Measurements from ENCODE around the gene FNDC11. TPM values are rescaled to one million over a fixed set of nuclear protein-coding genes. Genes with fewer than 3 reads are reported as not detected.
A peak's percentile ranks its signal among the peaks of the same experiment; 100 is the strongest.

The FNDC11 gene
- total and polyA plus RNA-seq, 2 of the 13 experiments (the other 11 are each of a cell fraction or from before 2014, with no cell fraction given), result 0.07 TPM; not detected in 1

DNA sequence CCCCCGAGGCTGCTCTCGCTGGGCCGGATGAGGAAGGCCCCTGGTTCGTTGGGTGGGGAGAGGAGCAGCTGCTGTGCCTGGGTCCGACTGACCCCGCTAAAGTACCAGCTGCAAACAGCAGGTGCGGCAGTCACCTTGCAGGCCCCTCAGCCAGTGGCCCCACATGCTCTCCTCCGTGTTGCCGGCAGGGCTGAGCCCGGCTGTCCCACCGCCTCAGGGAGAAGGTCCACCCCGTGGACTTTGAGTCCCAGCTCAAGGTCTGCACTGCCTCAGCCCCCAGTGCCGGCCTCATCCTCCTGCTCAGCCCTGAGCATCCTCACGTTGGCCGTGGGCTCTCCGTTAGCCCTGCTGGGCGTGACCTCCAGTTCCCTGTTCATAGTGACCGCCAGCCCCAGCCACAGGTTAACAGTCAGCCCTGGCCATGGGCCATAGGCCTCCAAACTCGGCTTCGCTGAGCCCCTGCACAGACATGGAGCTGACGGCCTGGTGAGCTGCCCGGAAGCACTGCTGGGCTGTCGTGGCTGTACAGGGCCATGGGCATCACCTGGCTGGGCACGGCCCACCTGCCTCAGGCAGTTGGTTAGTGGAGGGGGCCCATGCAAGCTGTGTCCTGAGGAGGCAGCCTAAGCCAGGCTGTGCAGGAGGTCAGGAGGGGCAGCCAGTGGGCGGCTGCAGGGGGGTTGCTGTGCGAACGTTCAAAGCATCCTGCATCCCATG lies 9.6 kb upstream of the FNDC11 start (continued):
- TF ChIP-seq, protein P1, sequence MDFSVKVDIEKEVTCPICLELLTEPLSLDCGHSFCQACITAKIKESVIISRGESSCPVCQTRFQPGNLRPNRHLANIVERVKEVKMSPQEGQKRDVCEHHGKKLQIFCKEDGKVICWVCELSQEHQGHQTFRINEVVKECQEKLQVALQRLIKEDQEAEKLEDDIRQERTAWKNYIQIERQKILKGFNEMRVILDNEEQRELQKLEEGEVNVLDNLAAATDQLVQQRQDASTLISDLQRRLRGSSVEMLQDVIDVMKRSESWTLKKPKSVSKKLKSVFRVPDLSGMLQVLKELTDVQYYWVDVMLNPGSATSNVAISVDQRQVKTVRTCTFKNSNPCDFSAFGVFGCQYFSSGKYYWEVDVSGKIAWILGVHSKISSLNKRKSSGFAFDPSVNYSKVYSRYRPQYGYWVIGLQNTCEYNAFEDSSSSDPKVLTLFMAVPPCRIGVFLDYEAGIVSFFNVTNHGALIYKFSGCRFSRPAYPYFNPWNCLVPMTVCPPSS (IDR thresholded peaks at IDR 0.05), result no peak
- TF ChIP-seq ZNF333 (CRISPR knock-in tag; IDR thresholded peaks at IDR 0.05; ENCODE audit: borderline replicate concordance), result peak; percentile 27; the same call in 1 of the 2 replicates
- no peak; the same call in 1 of the 2 replicates for TF ChIP-seq NFKB2 (CRISPR knock-in tag; IDR thresholded peaks at IDR 0.05; ENCODE audit: borderline replicate concordance)
- TF ChIP-seq, protein P2, sequence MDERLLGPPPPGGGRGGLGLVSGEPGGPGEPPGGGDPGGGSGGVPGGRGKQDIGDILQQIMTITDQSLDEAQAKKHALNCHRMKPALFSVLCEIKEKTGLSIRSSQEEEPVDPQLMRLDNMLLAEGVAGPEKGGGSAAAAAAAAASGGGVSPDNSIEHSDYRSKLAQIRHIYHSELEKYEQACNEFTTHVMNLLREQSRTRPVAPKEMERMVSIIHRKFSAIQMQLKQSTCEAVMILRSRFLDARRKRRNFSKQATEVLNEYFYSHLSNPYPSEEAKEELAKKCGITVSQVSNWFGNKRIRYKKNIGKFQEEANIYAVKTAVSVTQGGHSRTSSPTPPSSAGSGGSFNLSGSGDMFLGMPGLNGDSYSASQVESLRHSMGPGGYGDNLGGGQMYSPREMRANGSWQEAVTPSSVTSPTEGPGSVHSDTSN (CRISPR knock-in tag; IDR thresholded peaks at IDR 0.05), result no peak
- TF ChIP-seq ZFP82 (CRISPR knock-in tag; IDR thresholded peaks at IDR 0.05; ENCODE audit: borderline replicate concordance), result no peak
- peak; percentile 51; the same call in 1 of the 2 replicates for TF ChIP-seq KDM6A (CRISPR knock-in tag; IDR thresholded peaks at IDR 0.05; ENCODE audit: low read depth)
- 0 out of 2 replicates have a peak, but pooled peaks have one; percentile 43 for TF ChIP-seq SPEN (CRISPR knock-in tag; IDR thresholded peaks at IDR 0.05; ENCODE audit: low read depth)
- TF ChIP-seq, protein P3, sequence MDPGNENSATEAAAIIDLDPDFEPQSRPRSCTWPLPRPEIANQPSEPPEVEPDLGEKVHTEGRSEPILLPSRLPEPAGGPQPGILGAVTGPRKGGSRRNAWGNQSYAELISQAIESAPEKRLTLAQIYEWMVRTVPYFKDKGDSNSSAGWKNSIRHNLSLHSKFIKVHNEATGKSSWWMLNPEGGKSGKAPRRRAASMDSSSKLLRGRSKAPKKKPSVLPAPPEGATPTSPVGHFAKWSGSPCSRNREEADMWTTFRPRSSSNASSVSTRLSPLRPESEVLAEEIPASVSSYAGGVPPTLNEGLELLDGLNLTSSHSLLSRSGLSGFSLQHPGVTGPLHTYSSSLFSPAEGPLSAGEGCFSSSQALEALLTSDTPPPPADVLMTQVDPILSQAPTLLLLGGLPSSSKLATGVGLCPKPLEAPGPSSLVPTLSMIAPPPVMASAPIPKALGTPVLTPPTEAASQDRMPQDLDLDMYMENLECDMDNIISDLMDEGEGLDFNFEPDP (CRISPR knock-in tag; conservative IDR thresholded peaks at IDR 0.05), result no peak
- TF ChIP-seq, protein P4, sequence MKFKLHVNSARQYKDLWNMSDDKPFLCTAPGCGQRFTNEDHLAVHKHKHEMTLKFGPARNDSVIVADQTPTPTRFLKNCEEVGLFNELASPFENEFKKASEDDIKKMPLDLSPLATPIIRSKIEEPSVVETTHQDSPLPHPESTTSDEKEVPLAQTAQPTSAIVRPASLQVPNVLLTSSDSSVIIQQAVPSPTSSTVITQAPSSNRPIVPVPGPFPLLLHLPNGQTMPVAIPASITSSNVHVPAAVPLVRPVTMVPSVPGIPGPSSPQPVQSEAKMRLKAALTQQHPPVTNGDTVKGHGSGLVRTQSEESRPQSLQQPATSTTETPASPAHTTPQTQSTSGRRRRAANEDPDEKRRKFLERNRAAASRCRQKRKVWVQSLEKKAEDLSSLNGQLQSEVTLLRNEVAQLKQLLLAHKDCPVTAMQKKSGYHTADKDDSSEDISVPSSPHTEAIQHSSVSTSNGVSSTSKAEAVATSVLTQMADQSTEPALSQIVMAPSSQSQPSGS (CRISPR knock-in tag; IDR thresholded peaks at IDR 0.05), result no peak
- no peak for TF ChIP-seq PAWR (CRISPR knock-in tag; IDR thresholded peaks at IDR 0.05; ENCODE audit: borderline replicate concordance)
- TF ChIP-seq EHMT2 (IDR thresholded peaks at IDR 0.05; ENCODE audit: borderline replicate concordance, low read depth, low read length), result no peak
- TF ChIP-seq ARNT2 (CRISPR knock-in tag; IDR thresholded peaks at IDR 0.05; ENCODE audit: low read depth), result no peak
- TF ChIP-seq, protein P5, sequence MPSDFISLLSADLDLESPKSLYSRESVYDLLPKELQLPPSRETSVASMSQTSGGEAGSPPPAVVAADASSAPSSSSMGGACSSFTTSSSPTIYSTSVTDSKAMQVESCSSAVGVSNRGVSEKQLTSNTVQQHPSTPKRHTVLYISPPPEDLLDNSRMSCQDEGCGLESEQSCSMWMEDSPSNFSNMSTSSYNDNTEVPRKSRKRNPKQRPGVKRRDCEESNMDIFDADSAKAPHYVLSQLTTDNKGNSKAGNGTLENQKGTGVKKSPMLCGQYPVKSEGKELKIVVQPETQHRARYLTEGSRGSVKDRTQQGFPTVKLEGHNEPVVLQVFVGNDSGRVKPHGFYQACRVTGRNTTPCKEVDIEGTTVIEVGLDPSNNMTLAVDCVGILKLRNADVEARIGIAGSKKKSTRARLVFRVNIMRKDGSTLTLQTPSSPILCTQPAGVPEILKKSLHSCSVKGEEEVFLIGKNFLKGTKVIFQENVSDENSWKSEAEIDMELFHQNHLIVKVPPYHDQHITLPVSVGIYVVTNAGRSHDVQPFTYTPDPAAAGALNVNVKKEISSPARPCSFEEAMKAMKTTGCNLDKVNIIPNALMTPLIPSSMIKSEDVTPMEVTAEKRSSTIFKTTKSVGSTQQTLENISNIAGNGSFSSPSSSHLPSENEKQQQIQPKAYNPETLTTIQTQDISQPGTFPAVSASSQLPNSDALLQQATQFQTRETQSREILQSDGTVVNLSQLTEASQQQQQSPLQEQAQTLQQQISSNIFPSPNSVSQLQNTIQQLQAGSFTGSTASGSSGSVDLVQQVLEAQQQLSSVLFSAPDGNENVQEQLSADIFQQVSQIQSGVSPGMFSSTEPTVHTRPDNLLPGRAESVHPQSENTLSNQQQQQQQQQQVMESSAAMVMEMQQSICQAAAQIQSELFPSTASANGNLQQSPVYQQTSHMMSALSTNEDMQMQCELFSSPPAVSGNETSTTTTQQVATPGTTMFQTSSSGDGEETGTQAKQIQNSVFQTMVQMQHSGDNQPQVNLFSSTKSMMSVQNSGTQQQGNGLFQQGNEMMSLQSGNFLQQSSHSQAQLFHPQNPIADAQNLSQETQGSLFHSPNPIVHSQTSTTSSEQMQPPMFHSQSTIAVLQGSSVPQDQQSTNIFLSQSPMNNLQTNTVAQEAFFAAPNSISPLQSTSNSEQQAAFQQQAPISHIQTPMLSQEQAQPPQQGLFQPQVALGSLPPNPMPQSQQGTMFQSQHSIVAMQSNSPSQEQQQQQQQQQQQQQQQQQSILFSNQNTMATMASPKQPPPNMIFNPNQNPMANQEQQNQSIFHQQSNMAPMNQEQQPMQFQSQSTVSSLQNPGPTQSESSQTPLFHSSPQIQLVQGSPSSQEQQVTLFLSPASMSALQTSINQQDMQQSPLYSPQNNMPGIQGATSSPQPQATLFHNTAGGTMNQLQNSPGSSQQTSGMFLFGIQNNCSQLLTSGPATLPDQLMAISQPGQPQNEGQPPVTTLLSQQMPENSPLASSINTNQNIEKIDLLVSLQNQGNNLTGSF (CRISPR knock-in tag; IDR thresholded peaks at IDR 0.05), result no peak
- no peak for TF ChIP-seq RBFOX2 (IDR thresholded peaks at IDR 0.05; ENCODE audit: low read depth, low read length)
- TF ChIP-seq ZNF564 (CRISPR knock-in tag; IDR thresholded peaks at IDR 0.05), result no peak
- TF ChIP-seq PHB2 (IDR thresholded peaks at IDR 0.05; ENCODE audit: partially characterized antibody), result no peak
- TF ChIP-seq, protein P6, sequence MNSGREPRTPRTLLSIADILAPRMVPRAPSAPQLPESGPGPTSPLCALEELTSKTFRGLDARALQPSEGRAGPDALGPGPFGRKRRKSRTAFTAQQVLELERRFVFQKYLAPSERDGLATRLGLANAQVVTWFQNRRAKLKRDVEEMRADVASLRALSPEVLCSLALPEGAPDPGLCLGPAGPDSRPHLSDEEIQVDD (CRISPR knock-in tag; IDR thresholded peaks at IDR 0.05; ENCODE audit: borderline replicate concordance), result no peak

Measured in HepG2 (cell line).